CD14-positive monocyte (primary cell): ENCODE measurements around the gene CUL4A. TPM values are rescaled to one million over a fixed set of nuclear protein-coding genes. Genes with fewer than 3 reads are reported as not detected.

Experiments used
- DNase-seq, 3 donors: peaks; one replicate each; pipeline ENCODE4 v3.0.0-alpha.2; 2011 to 2022
- H2AFZ ChIP-seq: 2 replicates; pipeline ENCODE4 v1.6.0; 2012; ENCODE audit warnings: mild to moderate bottlenecking, low read depth, low read length, inconsistent platforms; ENCODE audit not compliant: insufficient read depth, poor library complexity, severe bottlenecking
- H3K27ac ChIP-seq, 2 donors: 1 replicate in 1 of 2; 2 replicates in 1 of 2; pipeline ENCODE4 v1.5.1; 2012 to 2013; ENCODE audit warnings: low read length in 2 of 2, control low read depth in 1 of 2, inconsistent platforms in 1 of 2, low read depth in 1 of 2, mild to moderate bottlenecking in 1 of 2
- H3K27me3 ChIP-seq, 2 donors: one replicate each; pipeline versions ENCODE4 v1.6.0 to v1.6.1; 2011 to 2013; ENCODE audit warnings: low read length in 2 of 2; ENCODE audit not compliant: control insufficient read depth in 2 of 2, insufficient read depth in 2 of 2
- H3K36me3 ChIP-seq, 2 donors: replicated peaks in 1 of 2; 1 replicate in 1 of 2; 2 replicates in 1 of 2; pipeline versions ENCODE4 v1.5.1 to v1.6.1; 2012 to 2013; ENCODE audit warnings: low read length in 2 of 2, control low read depth in 1 of 2, inconsistent platforms in 1 of 2, mild to moderate bottlenecking in 1 of 2; ENCODE audit not compliant: insufficient read depth in 2 of 2, control insufficient read depth in 1 of 2
- H3K4me1 ChIP-seq, 2 donors: 1 replicate in 1 of 2; 2 replicates in 1 of 2; pipeline versions ENCODE4 v1.5.1 to v1.6.1; 2012 to 2013; ENCODE audit warnings: low read length in 2 of 2, control low read depth in 1 of 2, inconsistent platforms in 1 of 2, mild to moderate bottlenecking in 1 of 2, moderate library complexity in 1 of 2; ENCODE audit not compliant: insufficient read depth in 2 of 2, control insufficient read depth in 1 of 2
- H3K4me2 ChIP-seq: replicated peaks from 2 replicates; pipeline ENCODE3; 2012; ENCODE audit warnings: low read length, moderate library complexity, mild to moderate bottlenecking; ENCODE audit not compliant: poor library complexity, severe bottlenecking; ENCODE audit errors: extremely low read depth
- H3K4me3 ChIP-seq, 3 experiments: fragments of 200-600 bp in 1 of 3; sonication (generic) in 1 of 3; replicated peaks in 1 of 3; 1 replicate in 2 of 3; 2 replicates in 1 of 3; pipeline ENCODE4 v1.5.1; 2011 to 2013; ENCODE audit warnings: low read length in 3 of 3, mild to moderate bottlenecking in 3 of 3, control low read depth in 2 of 3, low read depth in 2 of 3, inconsistent platforms in 1 of 3, moderate library complexity in 1 of 3
- H3K79me2 ChIP-seq: 2 replicates; pipeline ENCODE4 v1.6.0; 2012; ENCODE audit warnings: mild to moderate bottlenecking, control low read depth, inconsistent platforms, low read length, moderate library complexity; ENCODE audit not compliant: insufficient read depth
- H3K9ac ChIP-seq: 2 replicates; pipeline ENCODE4 v1.6.0; 2017; ENCODE audit warnings: low read length, mild to moderate bottlenecking; ENCODE audit not compliant: insufficient read depth, poor library complexity, severe bottlenecking
- H3K9me3 ChIP-seq, 2 donors: replicated peaks in 1 of 2; 1 replicate in 1 of 2; 2 replicates in 1 of 2; pipeline versions ENCODE4 v1.5.1 to v1.6.1; 2012 to 2013; ENCODE audit warnings: low read length in 2 of 2, control low read depth in 1 of 2; ENCODE audit not compliant: control insufficient read depth in 1 of 2, insufficient read depth in 1 of 2
- H4K20me1 ChIP-seq: 2 replicates; pipeline ENCODE4 v1.6.0; 2012; ENCODE audit warnings: mild to moderate bottlenecking, low read length, control low read depth, moderate library complexity; ENCODE audit not compliant: insufficient read depth
- H3K27ac Mint-ChIP-seq, 7 donors: one replicate each; pipeline ENCODE4 v1.8.0; 2020; ENCODE audit warnings: mild to moderate bottlenecking in 7 of 7, mixed read lengths in 7 of 7, moderate library complexity in 6 of 7, inconsistent platforms in 2 of 7
- H3K27me3 Mint-ChIP-seq, 3 donors: one replicate each; pipeline ENCODE4 v1.8.0; 2021 to 2022; ENCODE audit warnings: low read depth in 3 of 3, mild to moderate bottlenecking in 3 of 3, mixed read lengths in 3 of 3, moderate library complexity in 3 of 3, inconsistent platforms in 1 of 3
- H3K36me3 Mint-ChIP-seq, 2 donors: one replicate each; pipeline ENCODE4 v1.8.0; 2020; ENCODE audit warnings: mixed read lengths in 2 of 2, inconsistent platforms in 1 of 2, mild to moderate bottlenecking in 1 of 2
- H3K4me1 Mint-ChIP-seq: one replicate; pipeline ENCODE4 v1.8.0; 2020; ENCODE audit warnings: mild to moderate bottlenecking, mixed read lengths
- H3K4me3 Mint-ChIP-seq, 2 donors: one replicate each; pipeline ENCODE4 v1.8.0; 2020; ENCODE audit warnings: mild to moderate bottlenecking in 2 of 2, mixed read lengths in 2 of 2, moderate library complexity in 1 of 2
- H3K9me3 Mint-ChIP-seq, 7 donors: one replicate each; pipeline ENCODE4 v1.8.0; 2020 to 2022; ENCODE audit warnings: mixed read lengths in 7 of 7, mild to moderate bottlenecking in 6 of 7, moderate library complexity in 6 of 7, inconsistent platforms in 2 of 7
- WGBS: methylation state at CpG from one replicate; pipeline ENCODE4 v1.1.5; 2013; ENCODE audit warnings: missing lambda C conversion rate; ENCODE audit not compliant: insufficient coverage; 5-methylcytosine and 5-hydroxymethylcytosine counted together
- intact Hi-C, 2 donors: fragments of 100-400 bp; cut with micrococcal nuclease; formaldehyde crosslinking; loops; one replicate each; pipeline versions ENCODE4 v1.15.0 to v1.15.1; 2023
- polyA plus RNA-seq, 3 donors: library from polyadenylated mRNA; depleted of rRNA in 1 of 3; unstranded in 2 of 3; stranded (reverse) in 1 of 3; fragments of 300-500 nt in 2 of 3; fragments of >200 nt in 1 of 3; fragmentation: Illumina TruSeq in 2 of 3; gene quantifications; 1 replicate in 2 of 3; 2 replicates in 1 of 3; pipeline ENCODE4 v1.2.3, GENCODE V29; 2012 to 2021
- TF ChIP-seq, protein P1 (sequence below): fragments of 200-600 bp; IDR thresholded peaks from one replicate; pipeline ENCODE4 v1.8.0; 2022; ENCODE audit warnings: antibody characterized with exemption, mild to moderate bottlenecking

The CUL4A gene
- polyA plus RNA-seq, 3 donors = 32.0 to 53.9 (median 33.7) TPM

DNA sequence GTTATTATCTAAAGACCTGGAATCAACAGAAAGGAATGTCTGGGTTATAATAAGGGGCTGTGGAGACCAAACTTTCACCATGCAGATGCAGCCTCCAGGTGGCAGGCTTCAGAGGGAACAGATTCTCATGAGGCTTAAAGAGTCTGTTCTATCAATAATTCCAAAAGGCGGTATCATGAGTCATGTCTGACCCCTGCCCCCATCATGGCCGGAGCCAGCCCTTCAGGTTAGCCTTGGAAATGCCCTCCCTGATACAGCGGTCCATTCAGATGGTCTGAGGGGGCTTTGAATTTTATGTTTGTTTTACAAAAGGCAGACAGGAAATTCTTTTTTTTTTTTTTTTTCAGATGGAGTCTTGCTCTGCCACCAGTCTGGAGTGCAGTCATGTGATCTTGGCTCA lies 66.0 kb downstream of the CUL4A start:
- peaks cover 31% of the 10 kb centered on the region for H3K4me1 Mint-ChIP-seq
- Histone ChIP-seq H4K20me1 (no peaks in the 10 kb centered on the region), H3K4me3 (no peak overlapping the region), H2AFZ (no peak overlapping the region), H3K9me3 (peaks cover 0 to 3% of the 10 kb centered on the region in 2 donors), H3K9ac (no peak overlapping the region), H3K36me3 (no peaks in the 10 kb centered on the region), H3K27me3 (peaks cover 0 to 3% of the 10 kb centered on the region in 2 donors), H3K4me1 (peaks cover 34 to 40% of the 10 kb centered on the region in 2 donors), H3K4me2 (no peak overlapping the region), H3K79me2 (no peaks in the 10 kb centered on the region), H3K27ac (no peak overlapping the region)
- peaks cover 4 to 8% of the 10 kb centered on the region in 2 donors for H3K36me3 Mint-ChIP-seq
- no peak overlapping the region for H3K4me3 Mint-ChIP-seq
- peak in 1 of 3 donors; percentile 37 for DNase-seq
- TF ChIP-seq, protein P1, sequence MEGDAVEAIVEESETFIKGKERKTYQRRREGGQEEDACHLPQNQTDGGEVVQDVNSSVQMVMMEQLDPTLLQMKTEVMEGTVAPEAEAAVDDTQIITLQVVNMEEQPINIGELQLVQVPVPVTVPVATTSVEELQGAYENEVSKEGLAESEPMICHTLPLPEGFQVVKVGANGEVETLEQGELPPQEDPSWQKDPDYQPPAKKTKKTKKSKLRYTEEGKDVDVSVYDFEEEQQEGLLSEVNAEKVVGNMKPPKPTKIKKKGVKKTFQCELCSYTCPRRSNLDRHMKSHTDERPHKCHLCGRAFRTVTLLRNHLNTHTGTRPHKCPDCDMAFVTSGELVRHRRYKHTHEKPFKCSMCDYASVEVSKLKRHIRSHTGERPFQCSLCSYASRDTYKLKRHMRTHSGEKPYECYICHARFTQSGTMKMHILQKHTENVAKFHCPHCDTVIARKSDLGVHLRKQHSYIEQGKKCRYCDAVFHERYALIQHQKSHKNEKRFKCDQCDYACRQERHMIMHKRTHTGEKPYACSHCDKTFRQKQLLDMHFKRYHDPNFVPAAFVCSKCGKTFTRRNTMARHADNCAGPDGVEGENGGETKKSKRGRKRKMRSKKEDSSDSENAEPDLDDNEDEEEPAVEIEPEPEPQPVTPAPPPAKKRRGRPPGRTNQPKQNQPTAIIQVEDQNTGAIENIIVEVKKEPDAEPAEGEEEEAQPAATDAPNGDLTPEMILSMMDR = peak; percentile 13
- 19% methylated on average over 3 of the region's 3 CpGs for WGBS
- H3K27me3 Mint-ChIP-seq = peaks cover 4 to 9% (median 6%) of the 10 kb centered on the region in 3 donors
- intact Hi-C loops = no loop called here
- peak overlapping the region in 2 of 7 donors; percentile 14 to 38 for H3K27ac Mint-ChIP-seq
- peaks cover 0 to 16% (median 3%) of the 10 kb centered on the region in 7 donors for H3K9me3 Mint-ChIP-seq

DNA sequence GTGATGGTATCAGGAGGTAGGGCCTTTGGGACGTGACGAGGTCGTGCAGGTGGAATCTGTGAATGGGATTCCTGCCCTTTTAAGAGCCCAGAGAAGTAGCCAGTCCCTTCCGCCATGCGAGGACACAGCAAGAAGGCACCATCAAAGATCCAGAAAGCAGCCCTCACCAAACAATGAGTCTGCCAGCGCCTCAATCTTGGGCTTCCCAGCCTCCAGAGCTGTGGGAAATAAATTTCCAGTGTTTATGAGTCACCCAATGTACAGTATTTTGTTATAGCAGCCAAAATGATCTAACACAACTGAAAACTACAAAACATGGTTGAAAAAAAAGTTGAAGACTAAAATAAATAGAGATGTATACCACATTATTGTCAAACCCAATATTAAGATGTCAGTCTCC lies 70.7 kb downstream of the CUL4A start:
- H3K4me2 ChIP-seq = no peak overlapping the region
- H3K4me1 ChIP-seq = peaks cover 9 to 16% of the 10 kb centered on the region in 2 donors
- H3K79me2 ChIP-seq = no peaks in the 10 kb centered on the region
- H3K36me3 ChIP-seq = no peaks in the 10 kb centered on the region
- no CpG with 5 or more reads among the region's 6 CpGs for WGBS
- H3K36me3 Mint-ChIP-seq = no peaks in the 10 kb centered on the region
- H3K27ac Mint-ChIP-seq = no peak overlapping the region
- peaks cover 0 to 16% (median 3%) of the 10 kb centered on the region in 7 donors for H3K9me3 Mint-ChIP-seq
- peaks cover 14 to 20% (median 15%) of the 10 kb centered on the region in 3 donors for H3K27me3 Mint-ChIP-seq
- no peak overlapping the region for H3K9ac ChIP-seq
- TF ChIP-seq, protein P1 = no peak
- intact Hi-C loops = no loop called here
- no peak overlapping the region for H3K27ac ChIP-seq
- H4K20me1 ChIP-seq = no peaks in the 10 kb centered on the region
- H3K4me3 ChIP-seq = no peak overlapping the region
- no peak overlapping the region for H3K4me3 Mint-ChIP-seq
- H3K9me3 ChIP-seq = peaks cover 0 to 3% of the 10 kb centered on the region in 2 donors
- no peak for DNase-seq
- H3K4me1 Mint-ChIP-seq = peaks cover 12% of the 10 kb centered on the region
- H2AFZ ChIP-seq = no peak overlapping the region
- peaks cover 0 to 3% of the 10 kb centered on the region in 2 donors for H3K27me3 ChIP-seq
